DMS153 treated with DMSO at 0.1 percent for 48 hours (cell line): ENCODE data around the gene TTBK1.

Experiments used
- DNase-seq: peaks from one replicate; lab custom pipeline; 2025; ENCODE audit not compliant: unreplicated experiment; lab: John Stamatoyannopoulos, UW

TTBK1 gene

DNA sequence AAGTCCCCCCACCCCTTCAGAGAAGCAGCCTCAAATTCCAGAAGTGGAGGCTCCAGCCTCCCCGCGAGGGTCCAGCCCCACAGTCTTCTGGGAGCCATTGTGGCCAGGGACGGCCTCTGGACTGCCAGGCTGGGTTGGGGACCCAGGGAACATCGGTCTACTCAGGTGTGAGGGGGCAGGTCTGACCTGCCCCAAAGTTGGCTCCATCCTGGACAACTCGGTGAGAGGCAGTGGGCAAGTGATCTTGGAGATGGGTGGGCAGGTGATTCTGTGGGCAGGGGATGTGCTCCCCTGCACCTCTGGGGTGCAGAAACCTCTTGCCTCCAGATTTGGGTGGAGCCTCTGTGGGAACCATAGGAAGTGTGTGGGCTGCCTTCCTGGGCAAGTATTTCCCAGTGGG lies 42.6 kb downstream of the TTBK1 start:
- no peak for DNase-seq

DNA sequence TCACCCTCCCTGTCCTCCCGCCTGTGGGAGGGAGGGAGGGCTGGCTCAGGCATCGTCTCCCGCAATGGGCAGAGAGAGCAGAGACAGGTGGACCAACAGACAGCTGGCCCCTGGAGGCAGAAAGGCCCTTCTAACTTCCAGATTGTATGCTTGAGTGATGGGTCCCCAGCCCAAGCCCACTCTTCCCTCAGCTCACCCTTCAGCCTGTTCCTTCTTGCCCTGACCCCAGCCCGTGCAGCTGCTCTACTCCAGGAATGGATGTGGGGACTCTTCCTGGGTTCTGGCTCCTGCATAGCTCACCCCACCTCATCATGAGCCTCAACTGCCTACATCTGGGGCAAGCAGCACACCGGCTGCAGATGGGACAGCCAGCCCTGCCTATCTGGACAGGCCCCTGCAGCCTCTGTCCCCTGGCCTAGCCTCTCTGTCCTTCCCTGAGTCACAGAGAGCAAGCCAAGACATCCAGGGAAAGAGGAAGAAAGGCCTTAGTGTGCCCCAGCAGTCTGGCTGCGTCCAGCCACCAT lies 43.2 kb downstream of the TTBK1 start:
- DNase-seq = no peak

DNA sequence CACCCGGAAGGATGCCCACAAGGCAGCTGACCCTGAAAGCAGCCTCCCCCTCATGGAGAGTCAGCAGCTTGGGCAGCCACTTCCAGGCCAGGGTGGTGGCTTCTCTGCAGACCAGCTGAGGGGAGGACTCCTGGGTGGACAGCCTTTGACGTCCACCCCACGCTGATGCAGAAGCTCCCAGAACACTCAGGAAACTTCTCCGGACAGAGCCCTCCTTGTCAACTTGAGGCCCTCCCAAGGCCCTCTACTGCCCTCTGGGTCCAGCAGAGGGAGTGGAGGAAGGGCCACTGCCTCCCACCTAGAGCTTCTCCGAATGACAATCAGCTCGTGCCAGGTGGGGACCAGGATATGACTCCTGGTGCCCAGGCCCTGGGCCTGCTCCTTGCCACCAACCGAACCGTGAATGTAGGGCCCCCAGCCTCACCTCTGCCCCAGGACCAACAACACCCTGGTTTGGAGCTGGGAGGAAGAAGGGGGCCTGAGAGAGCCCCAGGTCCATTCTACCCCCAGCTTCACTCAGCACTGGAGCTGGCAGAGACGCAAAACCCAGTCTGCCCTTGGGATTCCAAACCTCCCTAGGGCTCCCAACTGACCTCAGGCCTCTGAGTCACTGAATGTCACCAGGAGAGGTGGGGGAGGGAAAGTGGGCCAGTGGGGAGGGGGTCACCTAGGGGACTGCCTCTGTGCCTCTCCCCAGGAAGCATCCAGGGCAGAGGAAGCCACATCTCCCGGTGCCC lies 43.9 kb downstream of the TTBK1 start:
- no peak for DNase-seq

DNA sequence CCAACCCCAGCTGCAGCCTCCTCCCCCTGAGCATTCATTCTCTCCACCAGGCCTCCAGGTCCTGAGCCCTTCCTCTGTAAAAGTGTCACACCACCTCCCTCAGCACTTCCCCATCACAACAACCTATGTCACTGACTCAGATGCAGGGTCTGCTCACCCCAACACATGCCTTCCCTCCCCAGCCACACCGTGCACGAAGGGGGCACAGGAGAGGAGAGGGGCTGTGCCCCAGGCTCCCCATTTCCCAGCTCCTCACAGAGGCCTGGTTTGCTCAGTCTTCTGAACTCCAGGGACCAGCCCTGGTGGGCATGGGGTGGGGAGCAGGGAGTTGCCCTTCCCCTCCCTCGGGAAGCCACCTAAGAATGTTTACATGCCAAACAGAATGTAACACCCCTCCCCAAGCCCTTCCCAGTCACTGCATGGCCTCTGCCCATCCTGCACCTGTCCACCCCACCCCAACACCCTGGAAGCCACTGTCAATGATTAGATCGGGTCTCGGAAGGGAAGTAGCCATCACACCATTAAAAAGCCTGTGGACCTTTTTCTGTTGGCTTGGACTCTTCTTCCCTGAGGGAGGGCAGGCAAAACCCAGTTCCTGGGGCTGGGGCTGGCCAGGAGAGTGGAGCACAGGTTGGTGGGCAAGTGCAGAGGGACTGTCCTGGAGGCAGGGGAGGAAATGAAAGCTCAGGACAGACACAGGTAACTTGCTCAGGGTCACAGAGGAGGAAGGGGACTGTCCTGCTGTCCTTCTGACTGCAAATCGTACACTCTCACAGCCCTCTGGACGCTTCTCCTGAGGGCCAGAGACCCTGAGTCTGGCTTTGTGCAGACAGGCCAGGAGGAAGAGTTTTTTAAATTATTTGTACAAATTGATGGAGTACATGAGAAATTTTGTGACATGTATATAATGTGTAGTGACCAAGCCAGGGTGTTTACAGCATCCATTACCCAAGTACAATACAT lies 44.7 kb downstream of the TTBK1 start:
- DNase-seq = no peak

DNA sequence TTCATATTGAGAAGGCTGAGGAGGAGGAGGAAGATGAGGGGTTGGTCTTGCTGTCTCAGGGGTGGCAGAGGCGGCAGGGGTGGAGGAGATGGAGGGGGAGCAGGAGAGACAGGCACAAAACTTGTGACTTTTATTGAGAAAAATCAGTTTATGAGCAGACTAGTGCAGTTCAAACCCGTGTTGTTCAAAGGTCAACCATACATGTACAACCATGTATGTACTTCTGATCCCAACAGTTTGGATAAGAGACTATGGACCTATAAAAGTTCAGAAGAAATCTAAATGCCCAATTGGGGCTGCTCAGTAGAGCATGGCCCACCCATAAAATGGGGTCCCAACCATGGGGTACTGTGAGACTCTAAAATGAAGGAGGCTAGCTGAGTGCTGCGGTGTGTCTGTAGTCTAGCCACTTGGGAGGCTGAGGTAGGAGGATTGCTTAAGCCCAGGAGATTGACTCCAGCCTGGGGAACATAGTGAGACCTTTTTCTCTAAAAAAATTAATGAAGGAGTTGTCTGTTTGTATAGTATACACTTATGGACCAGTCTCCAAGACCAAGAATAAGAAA lies 47.1 kb downstream of the TTBK1 start:
- no peak for DNase-seq

DNA sequence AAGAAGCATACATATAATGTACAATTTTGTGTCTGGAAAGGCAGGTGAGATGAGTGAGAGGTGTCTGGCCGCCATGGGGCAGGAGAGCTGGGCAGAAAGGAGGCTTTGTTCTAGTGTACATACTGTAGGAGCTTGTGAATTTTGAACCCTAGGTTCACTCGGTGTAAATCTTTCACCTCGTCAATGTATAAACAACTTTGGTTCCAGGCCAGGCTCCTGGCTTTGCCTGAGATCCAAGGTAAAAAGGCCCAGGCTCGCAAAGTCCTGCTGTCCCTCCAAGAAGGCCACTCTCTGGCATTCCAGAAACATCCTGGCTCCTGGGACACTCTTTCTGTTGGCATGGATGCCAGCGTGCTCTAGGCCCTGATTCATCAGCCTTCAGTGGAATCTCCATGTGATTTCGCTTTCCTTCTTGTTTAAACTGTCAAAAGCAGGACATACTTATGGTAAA lies 47.6 kb downstream of the TTBK1 start:
- no peak for DNase-seq

DNA sequence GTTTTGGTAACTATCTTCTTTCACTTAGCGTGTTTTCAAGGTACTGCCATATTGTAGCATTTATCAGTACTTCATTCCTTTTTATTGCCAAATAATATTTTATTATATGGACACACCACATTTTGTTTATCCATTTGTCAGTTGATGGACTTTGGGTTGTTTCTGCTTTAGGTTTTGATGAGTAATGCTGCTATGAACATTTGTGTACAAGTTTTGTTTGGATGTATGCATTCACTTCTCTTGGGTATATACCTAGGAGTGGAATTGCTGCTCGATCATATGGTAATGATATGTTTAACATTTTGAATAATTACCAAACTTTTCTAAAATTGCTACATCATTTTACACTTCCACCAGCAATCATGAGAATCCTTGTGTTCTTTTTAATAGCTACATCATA lies 48.4 kb downstream of the TTBK1 start:
- no peak for DNase-seq

DNA sequence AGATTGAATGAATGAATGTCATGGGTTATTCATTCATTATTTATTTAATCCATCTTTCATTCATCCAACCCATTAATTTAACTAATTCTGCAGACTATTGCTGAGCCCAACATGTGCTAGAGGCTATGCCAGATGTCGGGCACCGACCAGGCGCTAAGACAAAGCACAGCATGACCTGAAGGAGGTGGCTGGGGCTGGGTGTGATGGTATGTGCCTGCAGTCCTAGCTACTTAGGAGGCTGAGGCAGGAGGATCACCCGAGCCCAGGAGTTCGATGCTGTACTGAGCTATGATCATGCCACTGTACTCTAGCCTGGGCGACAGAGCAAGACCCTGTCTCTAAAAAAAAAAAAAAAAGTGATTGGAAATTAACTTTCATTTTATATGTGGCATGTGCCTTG lies 49.1 kb downstream of the TTBK1 start:
- no peak for DNase-seq

DNA sequence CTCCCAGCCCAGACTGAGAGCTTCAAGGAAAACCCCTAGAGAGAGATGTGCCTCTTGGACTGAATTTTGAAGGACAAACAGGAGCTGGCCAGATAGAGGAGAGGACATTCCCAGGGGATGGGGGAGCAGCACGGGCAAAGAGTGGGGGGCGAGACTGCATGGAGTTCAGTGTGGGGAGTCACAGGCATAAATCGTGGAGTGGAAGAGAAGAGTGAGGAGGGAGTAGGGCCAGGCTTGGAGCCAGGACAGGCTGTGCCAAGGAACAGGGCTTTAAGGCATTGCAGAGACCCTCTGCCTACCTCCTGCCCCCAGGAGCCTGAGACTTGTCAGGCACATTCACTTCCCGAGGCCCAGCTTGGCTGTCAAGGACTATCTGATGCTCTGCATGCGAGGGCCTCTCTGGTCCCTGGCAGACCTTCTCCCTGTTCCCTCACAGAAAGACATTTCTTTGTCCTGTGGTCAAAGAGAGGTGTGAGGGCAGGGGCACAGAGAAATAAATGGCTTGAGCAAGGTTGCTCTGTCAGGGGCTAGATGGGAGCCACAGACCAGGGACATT lies 49.6 kb downstream of the TTBK1 start:
- DNase-seq = no peak

DNA sequence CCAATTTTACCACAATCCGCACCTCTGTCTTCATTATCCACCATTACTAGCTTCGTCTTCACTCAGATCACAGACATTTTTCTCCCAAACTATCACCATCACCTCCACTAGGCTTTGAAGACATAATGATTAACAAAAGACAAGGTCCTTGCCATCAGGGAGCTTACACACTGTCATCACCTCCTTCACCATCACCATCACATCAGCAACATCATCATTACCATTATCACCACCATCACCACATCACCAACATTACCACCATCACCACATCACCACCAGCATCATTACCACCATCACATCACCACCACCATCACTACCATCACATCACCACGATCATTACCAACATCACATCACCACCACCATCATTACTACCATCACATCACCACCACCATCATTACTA lies 50.4 kb downstream of the TTBK1 start:
- no peak for DNase-seq

DNA sequence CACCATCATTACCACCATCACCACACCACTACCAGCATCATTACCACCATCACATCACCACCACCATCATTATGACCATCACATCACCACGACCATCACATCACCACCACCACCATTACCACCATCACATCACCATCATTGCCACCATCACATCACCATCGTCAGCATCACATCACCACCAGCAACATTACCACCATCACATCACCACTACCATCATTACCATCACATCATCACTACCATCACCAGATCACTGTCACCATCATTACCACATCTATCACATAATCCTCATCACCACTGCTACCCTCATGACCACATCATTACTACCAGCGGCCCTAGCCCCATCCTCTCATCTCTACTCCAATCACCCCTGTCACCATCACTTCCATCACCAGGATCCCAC lies 51.3 kb downstream of the TTBK1 start:
- no peak for DNase-seq

DNA sequence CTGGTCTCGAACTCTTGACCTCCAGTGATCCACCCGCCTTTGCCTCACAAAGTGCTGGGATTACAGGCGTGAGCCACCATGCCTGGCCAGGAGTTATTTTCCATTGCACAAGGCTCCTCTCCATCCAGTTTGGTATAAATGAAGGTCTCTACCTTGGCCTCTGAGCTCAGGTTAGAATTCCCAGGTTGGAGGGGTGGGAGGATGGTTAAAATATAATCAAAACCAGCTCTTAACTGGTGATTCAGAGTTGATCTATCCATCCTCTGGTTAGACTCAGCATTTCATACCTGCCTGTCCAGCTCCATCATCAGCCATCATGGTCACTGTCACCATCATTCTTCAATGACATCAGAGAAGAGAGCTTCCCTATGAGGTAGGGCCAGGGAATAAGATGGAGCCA lies 52.2 kb downstream of the TTBK1 start:
- no peak for DNase-seq

DNA sequence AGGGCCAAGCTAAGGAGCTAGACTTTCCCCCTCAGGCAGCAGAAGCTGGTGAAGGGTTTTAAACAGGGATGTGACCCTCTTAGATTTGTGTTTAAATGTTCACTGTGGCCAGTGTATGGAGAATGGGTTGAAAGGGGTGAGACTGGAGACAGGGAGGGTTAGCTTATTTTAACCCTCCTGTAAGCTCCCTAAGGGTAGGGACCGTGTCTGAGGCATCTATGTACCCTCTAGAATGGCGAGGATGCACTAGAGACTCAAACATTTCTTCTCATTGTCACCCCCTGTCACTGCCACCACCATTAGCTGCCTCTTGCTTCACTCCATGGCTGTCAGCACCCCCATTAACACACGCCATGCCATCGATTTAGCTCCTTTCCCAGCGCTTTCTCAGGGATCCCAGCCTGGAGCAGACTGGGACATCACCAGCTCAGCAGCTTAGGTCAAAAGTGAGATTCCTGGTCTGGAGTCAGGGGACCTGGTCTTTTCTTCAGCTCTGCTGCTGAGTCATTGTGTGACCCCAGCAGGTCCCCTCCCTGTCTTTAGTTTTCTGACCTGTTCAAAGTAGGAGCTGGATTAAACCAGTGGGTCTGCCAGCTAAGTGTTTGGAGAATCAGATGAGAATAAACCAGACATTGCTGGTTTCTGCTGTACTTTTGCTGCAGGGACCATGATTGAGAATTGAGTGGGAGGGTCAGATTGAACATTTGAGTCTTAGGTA lies 53.7 kb downstream of the TTBK1 start:
- DNase-seq = no peak

DNA sequence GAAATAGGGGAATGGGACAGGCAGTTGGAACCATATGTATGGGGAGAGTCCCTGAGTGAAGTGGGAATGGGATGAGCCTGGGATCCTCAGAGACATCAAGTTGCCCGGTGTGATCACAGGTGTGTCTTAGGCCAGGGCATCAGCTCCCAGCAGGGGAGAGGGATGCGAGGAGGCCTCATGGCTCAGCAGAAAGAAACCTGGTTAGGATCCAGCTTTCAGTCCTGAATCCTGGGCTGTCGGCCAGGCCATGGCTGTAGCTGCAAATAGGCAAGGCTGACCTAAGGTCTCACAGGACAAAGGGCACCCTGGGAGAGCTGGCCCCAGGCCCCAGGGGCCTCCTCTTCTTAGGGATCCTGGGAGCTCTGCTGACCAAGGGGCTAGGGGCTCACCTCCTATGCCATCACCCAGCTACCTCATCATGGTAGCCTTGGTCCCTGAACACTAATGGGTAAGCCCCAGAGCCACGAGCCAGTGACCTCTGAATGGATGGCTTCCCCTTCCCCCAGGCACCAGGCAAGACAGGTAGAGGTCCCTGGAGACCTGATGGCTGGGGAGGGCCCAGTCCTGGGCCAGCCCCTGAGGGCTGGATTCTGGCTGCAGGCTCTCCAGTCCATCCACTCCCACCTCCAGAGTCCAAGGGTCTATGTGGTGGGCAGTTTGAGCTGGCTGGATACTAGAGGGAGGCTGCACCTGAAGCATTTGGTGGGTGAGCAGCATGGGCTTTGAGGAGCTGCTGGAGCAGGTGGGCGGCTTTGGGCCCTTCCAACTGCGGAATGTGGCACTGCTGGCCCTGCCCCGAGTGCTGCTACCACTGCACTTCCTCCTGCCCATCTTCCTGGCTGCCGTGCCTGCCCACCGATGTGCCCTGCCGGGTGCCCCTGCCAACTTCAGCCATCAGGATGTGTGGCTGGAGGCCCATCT lies 54.6 kb downstream of the TTBK1 start, which contains the start of gene SLC22A7:
TSS of gene SLC22A7 (plus strand) at position 617 of the 921 bp plus-strand sequence. CDS start at position 716, 99 bp downstream.
- no peak for DNase-seq

DNA sequence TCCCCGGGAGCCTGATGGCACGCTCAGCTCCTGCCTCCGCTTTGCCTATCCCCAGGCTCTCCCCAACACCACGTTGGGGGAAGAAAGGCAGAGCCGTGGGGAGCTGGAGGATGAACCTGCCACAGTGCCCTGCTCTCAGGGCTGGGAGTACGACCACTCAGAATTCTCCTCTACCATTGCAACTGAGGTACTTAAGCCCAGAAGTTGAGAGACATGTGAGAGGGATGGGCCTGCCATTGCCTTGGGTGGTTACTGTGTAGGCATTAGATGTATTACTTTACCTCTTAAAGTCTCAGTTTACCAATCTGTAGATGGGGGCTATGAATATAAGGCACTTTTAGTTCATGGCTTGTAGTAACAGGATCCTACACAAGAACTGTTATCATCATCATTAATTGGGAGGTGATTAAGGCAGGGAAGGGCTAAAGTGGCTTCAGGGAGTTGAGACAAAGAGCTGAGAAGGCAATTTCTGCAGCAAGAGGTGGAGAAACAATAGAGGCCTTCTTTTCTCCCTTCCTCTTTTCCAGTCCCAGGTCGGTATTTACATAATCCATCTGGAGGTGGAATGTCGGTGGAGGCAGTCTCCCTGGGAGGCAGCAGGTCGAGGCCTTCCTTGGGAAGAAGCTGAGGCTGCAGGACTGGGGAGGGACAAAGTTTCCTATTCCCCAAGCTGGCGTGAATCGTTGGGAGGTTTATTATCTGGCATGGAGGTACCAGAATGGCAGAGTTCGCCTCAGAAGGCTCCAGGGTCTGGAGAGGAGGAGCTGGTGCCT lies 55.5 kb downstream of the TTBK1 start:
- DNase-seq = no peak

DNA sequence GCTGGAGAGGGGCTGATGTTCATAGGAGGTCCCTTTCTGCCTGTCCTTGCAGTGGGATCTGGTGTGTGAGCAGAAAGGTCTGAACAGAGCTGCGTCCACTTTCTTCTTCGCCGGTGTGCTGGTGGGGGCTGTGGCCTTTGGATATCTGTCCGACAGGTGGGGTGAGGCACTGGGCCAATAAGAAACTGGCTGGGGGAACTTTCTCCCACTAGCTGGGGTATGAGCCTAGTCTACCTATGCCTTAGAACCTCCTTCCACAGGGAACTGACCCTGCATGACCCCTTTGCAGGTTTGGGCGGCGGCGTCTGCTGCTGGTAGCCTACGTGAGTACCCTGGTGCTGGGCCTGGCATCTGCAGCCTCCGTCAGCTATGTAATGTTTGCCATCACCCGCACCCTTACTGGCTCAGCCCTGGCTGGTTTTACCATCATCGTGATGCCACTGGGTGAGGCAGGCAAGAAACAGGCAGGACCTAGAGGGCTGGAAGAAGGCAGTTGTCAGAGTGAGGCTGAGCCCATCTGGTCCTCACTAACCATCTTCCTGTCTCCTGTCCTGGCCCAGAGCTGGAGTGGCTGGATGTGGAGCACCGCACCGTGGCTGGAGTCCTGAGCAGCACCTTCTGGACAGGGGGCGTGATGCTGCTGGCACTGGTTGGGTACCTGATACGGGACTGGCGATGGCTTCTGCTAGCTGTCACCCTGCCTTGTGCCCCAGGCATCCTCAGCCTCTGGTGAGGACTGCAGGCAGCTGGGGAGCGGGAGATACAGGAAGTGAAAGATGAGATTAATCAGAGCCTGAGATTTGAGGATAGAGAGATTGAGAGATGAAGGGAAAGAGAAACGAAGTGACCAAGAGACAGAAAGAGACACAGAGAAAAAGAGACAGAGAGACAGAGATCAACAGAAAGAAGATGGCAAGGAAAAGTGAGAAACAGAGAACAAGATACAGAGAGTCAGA lies 56.3 kb downstream of the TTBK1 start:
- no peak for DNase-seq

DNA sequence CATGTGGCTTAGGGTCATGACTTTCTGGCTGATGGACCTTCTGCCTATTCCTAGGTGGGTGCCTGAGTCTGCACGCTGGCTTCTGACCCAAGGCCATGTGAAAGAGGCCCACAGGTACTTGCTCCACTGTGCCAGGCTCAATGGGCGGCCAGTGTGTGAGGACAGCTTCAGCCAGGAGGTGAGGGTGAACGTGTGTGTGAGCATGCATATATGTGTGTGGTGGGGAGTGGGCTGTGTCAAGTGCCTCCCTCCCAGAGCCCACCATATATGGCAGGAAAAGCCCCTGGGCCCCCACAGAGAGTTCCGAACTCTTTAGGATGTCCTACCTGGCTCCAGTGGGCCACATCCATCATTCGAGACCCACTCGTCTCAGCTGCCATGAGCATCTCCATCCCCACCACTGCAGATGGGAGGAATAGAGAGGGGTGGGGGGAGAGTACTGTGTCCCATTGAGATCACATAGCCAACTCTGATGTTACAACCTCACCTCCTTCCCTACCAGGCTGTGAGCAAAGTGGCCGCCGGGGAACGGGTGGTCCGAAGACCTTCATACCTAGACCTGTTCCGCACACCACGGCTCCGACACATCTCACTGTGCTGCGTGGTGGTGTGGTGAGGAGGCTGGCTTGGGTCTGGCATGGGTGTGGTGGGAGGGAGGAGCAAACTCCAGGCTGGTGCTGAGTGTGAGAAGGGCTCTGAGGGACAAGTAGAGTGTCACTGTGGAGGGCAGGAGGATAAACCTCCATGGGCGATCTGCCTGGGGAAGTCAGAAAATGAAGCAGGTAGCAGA lies 58.0 kb downstream of the TTBK1 start:
- no peak for DNase-seq
